Measurements from ENCODE around the gene WFDC5.

DNA sequence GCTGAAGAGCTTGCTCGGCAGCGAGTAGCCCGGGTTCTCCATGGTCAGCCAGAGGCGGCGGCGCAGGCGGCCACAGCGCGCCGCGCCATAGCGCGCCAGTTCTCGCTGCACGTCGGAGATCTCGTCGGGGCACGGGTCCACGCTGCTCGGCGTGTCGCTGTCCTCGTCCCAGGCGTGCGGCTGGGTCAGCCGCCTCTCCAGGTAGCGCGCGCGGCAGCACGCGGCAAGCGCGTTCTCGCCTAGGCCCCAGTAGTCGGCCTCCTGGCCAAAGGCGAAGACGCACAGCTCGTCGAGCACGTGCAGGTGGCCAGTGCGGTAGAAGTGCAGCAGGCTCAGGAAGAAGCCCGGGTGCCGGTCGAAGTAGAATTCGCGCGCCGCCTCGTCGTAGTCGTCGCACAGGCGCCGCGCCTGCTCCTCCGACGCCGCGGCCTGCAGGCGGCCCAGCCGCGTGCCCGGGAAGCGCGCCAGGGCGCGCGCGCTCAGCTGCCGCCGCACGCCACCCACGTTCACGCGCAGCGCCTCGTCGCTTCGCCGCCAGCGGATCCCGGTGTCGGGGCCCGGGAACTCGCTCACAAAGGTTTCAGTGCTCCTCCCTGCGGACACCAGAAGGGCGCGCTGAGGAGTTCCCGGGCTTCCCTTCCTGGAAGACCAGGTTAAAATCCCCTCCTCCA lies 16.7 kb downstream of the WFDC5 start:
- no peak for TF ChIP-seq TEAD4 (IDR thresholded peaks at IDR 0.05)
- TF ChIP-seq ZBTB7A (IDR thresholded peaks at IDR 0.05; ENCODE audit: low read depth): no peak
- TF ChIP-seq TAF1 (IDR thresholded peaks at IDR 0.05; ENCODE audit: low read depth): no peak
- TF ChIP-seq EP300 (IDR thresholded peaks at IDR 0.05; ENCODE audit: borderline replicate concordance): no peak
- no peak for TF ChIP-seq CREB1 (IDR thresholded peaks at IDR 0.05; ENCODE audit: low read depth)
- TF ChIP-seq TCF12 (IDR thresholded peaks at IDR 0.05; ENCODE audit: low read depth): no peak

All from Ishikawa (cell line).